PC-3 (cell line): ENCODE data around the gene CEP112.

Experiments
- CTCF ChIP-seq: fragments of 300-600 bp; sonication (generic); conservative IDR thresholded peaks from 2 replicates; pipeline ENCODE4 v1.5.1; 2017; ENCODE audit warnings: antibody characterized with exemption, low read depth, mild to moderate bottlenecking, low read length
- EZH2 ChIP-seq: fragments of 300-600 bp; sonication (generic); IDR thresholded peaks from one replicate; pipeline ENCODE4 v1.6.1; 2017; ENCODE audit warnings: antibody characterized with exemption, mild to moderate bottlenecking, low read length; ENCODE audit not compliant: unreplicated experiment
- EZH2phosphoT487 ChIP-seq: fragments of 300-600 bp; sonication (generic); IDR thresholded peaks from 2 replicates; pipeline ENCODE4 v1.6.1; 2018; ENCODE audit warnings: mild to moderate bottlenecking, antibody characterized with exemption, low read length, borderline replicate concordance

GRCh38 chr17:65855675-65856074, 336.3 kb downstream of the CEP112 start:
- TF ChIP-seq CTCF (no peak), EZH2 (no peak), EZH2phosphoT487 (no peak)
